ENCODE results near the gene TTLL10. TPM values are rescaled to one million over a fixed set of nuclear protein-coding genes. Genes with fewer than 3 reads are reported as not detected.

TTLL10 gene
- total RNA-seq, 1 donor from 2014 or later: 0.22 TPM

DNA sequence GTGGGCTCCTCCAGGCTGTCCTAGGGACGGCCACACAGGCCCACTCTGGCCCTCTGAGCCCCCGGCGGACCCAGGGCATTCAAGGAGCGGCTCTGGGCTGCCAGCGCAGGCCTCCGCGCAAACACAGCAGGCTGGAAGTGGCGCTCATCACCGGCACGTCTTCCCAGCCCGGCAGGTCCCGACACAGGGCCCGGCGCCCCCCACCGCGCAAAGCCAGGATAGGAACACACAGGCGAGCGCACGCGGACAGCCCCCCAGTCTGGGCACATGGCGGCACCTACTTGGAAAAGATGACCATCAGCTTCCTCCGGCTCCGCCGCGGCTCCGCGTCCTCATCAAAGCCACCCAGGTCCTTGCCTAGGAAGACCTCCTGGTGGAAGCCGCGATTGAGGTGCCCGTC lies 54.5 kb downstream of the TTLL10 start:
- intact Hi-C loops (cut with DNase I): no loop called here
- no peak for DNase-seq (ENCODE audit: low spot score)

DNA sequence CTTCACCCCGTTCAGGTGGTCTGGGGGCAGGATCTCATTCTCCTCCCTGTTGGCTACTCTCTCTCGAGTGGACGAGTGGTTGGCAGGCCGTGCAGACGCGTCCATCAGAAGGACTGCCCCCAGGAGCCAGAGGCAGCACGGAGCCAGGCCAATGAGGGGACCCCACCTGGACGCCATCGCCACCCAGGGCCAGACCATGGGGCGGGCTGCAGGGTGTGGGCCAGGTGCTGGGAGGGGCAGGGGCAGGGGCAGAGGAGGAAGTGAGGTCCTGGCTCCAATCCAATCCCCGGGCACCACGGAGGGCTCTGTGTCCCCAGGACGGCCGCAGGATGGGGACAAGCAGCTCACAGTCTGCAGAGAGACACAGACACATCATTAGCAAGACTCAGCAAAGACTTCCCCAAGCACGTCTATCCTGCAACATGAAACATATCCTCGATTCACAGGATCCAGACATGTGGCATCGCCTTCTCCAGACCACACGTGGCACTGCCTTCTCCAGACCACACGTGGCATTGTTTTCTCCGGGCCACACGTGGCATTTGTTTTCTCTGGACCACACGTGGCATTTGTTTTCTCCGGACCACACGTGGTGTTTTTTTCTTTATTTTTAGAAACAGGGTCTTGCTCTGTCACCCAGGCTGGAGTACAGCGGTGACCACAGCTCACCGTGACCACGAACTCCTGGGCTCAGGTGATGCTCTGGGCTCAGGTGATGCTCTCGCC lies 55.1 kb downstream of the TTLL10 start:
- intact Hi-C loops (cut with DNase I): no loop called here
- DNase-seq (ENCODE audit: low spot score): no peak

GRCh38 chr1:1229770-1230169 lies 56.1 kb downstream of the TTLL10 start:
- intact Hi-C loops (cut with DNase I): loop anchor here (5.0 kb wide), 1 partner anchor 72 kb away; no protein-coding TSS in a partner anchor
- no peak for DNase-seq (ENCODE audit: low spot score)

- intact Hi-C loops (cut with DNase I): loop anchor here (1.0 to 5.0 kb wide), 2 partner anchors 42 to 74 kb away; partner anchors contain the start of gene UBE2J2
- no peak for DNase-seq (ENCODE audit: low spot score)
Observed at GRCh38 chr1:1230656-1231399, 57.1 kb downstream of the TTLL10 start.

GRCh38 chr1:1231400-1232207 lies 57.9 kb downstream of the TTLL10 start, which contains the start of gene SDF4:
TSS of gene SDF4 (minus strand) at chr1:1232001. CDS start at chr1:1228772, 3,229 bp downstream.
- intact Hi-C loops (cut with DNase I): loop anchor here (1.0 to 5.0 kb wide), 3 partner anchors 42 to 115 kb away; partner anchors contain the start of genes C1orf159 and UBE2J2
- DNase-seq (ENCODE audit: low spot score): peak; percentile 98

DNA sequence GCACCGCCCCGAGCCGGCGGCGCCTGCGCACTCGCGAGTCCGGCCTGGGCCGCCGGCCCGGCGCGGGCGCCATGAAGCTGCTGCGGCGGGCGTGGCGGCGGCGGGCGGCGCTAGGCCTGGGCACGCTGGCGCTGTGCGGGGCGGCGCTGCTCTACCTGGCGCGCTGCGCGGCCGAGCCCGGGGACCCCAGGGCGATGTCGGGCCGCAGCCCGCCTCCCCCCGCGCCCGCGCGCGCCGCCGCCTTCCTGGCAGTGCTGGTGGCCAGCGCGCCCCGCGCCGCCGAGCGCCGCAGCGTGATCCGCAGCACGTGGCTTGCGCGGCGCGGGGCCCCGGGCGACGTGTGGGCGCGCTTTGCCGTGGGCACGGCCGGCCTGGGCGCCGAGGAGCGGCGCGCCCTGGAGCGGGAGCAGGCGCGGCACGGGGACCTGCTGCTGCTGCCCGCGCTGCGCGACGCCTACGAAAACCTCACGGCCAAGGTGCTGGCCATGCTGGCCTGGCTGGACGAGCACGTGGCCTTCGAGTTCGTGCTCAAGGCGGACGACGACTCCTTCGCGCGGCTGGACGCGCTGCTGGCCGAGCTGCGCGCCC lies 58.6 kb downstream of the TTLL10 start, which contains the start of gene B3GALT6:
Gene B3GALT6, plus strand, starts transcription at position 30 of the 588 bp plus-strand sequence. Its CDS starts 42 bp downstream, at position 72.
- intact Hi-C loops (cut with DNase I): loop anchor here (2.0 to 5.0 kb wide), 2 partner anchors 75 to 116 kb away; partner anchors contain the start of gene C1orf159
- DNase-seq (ENCODE audit: low spot score): no peak

GRCh38 chr1:1232796-1233566 lies 59.3 kb downstream of the TTLL10 start:
- intact Hi-C loops (cut with DNase I): loop anchor here (2.0 to 5.0 kb wide), 2 partner anchors 76 to 116 kb away; partner anchors contain the start of gene C1orf159

DNA sequence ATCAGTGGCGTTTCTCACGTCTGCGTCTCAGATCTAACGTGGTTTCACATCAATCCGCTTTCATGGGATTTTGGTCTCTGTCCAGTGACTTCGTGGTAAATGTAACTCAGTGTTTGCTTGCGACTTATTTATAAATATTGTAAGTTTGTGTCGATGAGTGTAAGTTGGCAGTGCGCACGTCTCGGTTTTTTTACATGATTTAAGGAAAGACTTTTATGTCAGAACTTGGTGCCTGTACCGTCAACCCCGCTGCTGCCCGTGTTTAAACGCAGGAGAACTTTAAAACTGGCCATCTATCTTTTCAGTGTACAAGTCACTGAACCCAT lies 59.9 kb downstream of the TTLL10 start:
- intact Hi-C loops (cut with DNase I): loop anchor here (2.0 to 5.0 kb wide), 2 partner anchors 76 to 117 kb away; partner anchors contain the start of gene C1orf159
- no peak for DNase-seq (ENCODE audit: low spot score)

More at GRCh38 chr1:1232796-1233566, 59.3 kb downstream of the TTLL10 start:
- no peak for DNase-seq (ENCODE audit: low spot score)

DNA sequence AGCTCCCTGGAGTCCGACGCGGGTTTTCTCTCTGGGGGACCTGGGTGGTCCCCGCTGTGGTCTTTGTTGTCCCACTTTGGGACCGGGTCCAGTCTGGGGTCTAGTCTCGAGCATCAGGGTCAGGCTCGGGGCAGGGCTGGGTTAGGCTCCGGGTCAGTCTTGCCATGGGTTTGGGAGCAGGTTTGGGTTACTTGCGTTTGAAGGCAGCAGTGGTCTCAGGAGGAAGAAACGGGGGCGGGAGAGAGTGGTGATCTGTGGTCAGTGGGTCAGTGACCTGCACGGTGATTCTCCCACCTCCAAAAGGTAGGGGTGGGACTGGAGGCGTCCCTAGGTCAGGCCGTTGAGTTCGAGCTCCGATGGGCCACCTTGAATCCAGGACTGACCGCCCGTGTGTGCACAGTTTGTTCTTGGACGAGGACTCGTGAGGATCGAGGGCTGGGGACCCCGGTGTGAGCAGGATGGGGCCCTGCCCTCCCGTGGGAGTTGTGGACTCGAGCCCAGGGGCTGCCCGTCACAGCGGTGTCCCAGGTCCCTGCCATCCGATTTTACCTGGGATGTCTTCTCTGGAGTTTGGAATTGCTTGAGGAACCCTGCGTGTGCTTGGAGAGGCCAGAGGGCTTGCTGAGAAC lies 60.6 kb downstream of the TTLL10 start:
- intact Hi-C loops (cut with DNase I): loop anchor here (5.0 kb wide), 1 partner anchor 77 kb away; no protein-coding TSS in a partner anchor
- no peak for DNase-seq (ENCODE audit: low spot score)

GRCh38 chr1:1235016-1235744 lies 61.5 kb downstream of the TTLL10 start:
- intact Hi-C loops (cut with DNase I): no loop called here
- no peak for DNase-seq (ENCODE audit: low spot score)

DNA sequence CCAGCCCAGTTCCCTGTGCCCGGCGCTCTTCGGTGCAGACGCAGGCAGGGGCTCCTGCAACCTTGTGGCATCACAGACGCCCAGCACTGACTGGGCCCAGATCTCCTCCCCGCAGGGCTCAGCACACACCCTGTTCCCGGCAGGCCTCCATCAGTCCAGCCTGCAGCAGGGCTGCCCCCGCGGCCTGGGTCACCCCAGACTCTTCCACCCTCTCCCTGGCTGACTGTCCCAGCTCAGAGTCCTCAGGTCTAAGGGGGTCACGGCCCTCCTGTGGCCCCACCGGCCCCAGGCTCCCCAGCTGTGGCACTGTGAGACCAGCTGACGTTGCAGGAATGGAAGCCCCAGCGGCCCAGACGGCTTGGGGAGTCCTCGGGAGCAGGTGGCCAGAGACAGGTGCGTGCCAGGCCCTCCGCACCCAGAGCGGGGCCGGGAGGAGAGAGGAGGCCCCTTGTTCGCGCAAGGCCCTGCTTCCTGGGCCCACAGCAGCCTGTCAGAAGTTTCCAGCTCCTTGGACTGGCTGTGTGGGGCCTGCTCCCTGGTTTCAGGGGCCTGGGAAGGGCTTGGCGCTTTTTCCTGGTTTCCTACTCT lies 62.6 kb downstream of the TTLL10 start:
- DNase-seq (ENCODE audit: low spot score): no peak
- intact Hi-C loops (cut with DNase I): no loop called here

DNA sequence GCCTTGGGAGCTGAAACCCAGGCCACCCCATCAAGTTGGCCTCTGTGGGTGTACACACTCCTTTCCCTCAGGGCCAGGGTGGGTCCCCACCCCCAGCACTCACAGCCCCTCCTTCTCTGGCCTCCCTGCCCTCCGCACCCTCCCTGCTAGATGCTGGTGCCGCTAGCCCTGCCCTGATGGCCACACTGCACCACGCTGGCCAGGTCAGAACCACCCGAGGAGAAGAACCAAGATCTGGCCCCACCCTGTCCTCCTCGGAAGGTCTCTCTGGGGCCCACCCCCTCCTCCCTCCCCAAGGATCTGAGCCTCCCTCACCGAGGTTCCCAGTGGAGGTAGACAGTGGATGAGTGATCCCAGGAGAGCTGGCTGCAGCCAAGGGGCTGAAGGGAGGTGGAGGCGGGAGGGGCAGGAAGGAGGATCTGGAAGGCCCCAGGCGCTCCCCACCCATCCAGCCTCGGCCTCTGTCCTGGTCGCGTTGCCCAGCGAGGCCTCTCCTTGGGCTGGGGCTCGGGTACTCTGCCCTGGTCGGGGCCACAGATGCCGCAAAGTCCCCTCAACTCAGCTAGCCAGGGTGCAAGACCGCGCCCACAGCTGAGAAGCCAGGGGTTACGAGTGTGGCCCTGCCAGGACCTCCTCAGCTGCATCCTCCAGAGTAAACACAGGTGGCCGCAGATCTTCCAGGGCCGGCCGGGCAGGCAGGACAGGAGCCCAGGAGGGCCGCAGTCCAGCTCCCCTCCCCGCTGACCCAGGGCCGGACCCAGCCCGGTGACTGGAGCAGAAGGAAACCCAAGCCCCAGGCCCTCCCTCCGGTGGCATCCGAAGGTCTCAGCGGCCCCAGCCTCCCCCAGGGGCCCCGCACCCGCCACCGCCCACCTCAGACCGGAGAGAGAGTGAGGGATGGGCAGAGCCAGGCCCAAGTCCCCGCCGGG lies 63.5 kb downstream of the TTLL10 start:
- DNase-seq (ENCODE audit: low spot score): no peak
- intact Hi-C loops (cut with DNase I): no loop called here

DNA sequence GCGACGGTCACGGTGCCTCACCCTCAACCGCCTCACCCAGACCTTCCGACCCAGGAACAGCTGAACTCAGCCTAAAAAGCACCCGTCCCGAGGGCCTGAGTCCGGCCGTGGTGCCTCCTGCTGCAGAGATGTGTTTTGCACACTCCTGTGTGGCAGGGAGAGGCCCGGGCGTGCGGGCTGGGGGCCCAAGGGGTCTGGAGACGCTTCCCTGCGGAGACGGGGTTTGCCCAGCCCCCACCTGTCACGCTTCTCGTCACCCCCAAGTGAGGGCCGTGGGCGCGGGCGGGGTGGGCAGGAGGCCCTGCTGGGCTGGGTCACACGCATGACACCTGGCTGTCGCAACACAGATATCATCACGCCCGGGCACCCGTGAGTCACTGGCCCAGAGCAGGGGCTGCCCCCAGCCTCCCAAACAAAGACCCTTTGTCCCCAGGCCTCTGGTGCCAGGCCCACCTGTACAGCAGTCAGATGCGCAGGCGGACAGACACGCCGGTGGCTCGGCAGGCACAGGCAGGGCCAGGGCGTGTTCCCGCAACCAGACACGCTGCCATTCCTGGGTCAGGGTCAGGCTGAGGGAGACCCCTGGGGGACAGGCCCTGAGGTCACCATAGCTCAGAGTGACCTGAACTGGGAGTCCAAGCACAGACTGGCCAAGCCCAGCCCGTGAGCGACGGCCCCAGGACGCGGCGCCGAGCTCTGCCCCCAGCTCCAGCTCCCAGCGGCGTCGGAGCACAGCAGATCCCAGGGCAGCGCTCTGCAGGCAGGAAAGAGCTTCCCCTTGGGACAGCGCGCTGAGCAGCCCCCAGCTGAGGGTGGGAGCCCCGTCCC lies 64.4 kb downstream of the TTLL10 start:
- intact Hi-C loops (cut with DNase I): no loop called here
- no peak for DNase-seq (ENCODE audit: low spot score)

DNA sequence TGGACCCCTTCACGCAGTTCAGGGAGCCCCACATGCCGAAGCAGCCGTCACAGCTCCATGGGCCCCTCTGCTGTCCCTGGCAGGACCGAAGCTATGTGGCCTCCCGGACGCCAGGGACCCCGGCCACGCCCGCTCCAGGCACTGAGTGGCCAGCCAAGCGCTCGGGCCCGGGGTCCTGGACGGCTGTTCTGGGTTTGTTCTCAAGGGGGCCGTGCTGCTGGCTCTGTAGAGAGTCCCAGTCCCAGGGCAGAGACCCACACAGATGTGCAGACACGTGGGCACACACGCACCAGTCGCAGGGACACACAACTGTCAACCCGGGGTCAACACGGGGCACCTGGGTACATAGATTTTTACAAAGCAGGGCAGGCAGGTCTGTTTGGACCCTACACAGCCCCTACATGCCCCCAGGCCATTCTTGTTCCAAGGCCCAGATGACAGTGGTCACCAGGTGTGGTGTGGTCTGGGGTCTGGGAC lies 65.1 kb downstream of the TTLL10 start:
- no peak for DNase-seq (ENCODE audit: low spot score)
- intact Hi-C loops (cut with DNase I): no loop called here

GRCh38 chr1:1239227-1239613 lies 65.5 kb downstream of the TTLL10 start:
- DNase-seq (ENCODE audit: low spot score): no peak
- intact Hi-C loops (cut with DNase I): no loop called here
